HCT116 (cell line): Measurements from ENCODE around the gene FREM1. TPM values are rescaled to one million over a fixed set of nuclear protein-coding genes. Genes with fewer than 3 reads are reported as not detected.

ENCODE experiments used
- ATAC-seq: fragments of 200-7000 bp; cut with Tn5 transposase; 2 replicates; pipeline ENCODE4 v1.9.1; 2020; ENCODE audit warnings: mild to moderate bottlenecking, moderate library complexity
- BruUV-seq: library from RNA; stranded (reverse); fragments of 400-500 nt; replicated peaks from 2 replicates; lab custom pipeline; 2021; lab: Mats Ljungman, UMichigan
- CTCF ChIA-PET: fragments of 300-600 bp; sonication (Branson Sonifier 250); formaldehyde crosslinking; loops from one replicate; lab custom pipeline; 2021; ENCODE audit warnings: antibody characterized with exemption; lab: Charles Lee
- POLR2A ChIA-PET: fragments of 300-600, 350-600 bp; sonication (Branson Sonifier 250); formaldehyde crosslinking; loops from one replicate; lab custom pipeline; 2021; ENCODE audit warnings: antibody characterized with exemption; lab: Charles Lee
- RAD21 ChIA-PET, 2 experiments: fragments of 300-600 bp; sonication (Branson Sonifier 250); formaldehyde crosslinking; loops; one replicate each; lab custom pipeline; 2023; ENCODE audit warnings: low total read pairs in 2 of 2; ENCODE audit not compliant: uncharacterized antibody in 2 of 2, unreplicated experiment in 2 of 2, low non-redundant PET in 1 of 2; lab: Charles Lee
- DNase-seq: peaks from one replicate; pipeline ENCODE4 v3.0.0-alpha.2; 2010; ENCODE audit warnings: low read depth, low spot score
- H2AFZ ChIP-seq: fragments of 200-600 bp; shearing (Covaris generic), sonication (generic); 2 replicates; pipeline ENCODE4 v1.6.1; 2017; ENCODE audit warnings: low read depth, mixed run types, mixed read lengths, antibody characterized with exemption, low read length; ENCODE audit not compliant: poor library complexity, severe bottlenecking
- H3K27ac ChIP-seq: 2 replicates; pipeline ENCODE4 v1.5.1; 2012; ENCODE audit warnings: low read depth, low read length
- H3K27me3 ChIP-seq: fragments of 200-600 bp; sonication (generic); 2 replicates; pipeline ENCODE4 v1.6.1; 2016; ENCODE audit warnings: mixed run types, low read length, mixed read lengths; ENCODE audit not compliant: insufficient read depth
- H3K36me3 ChIP-seq, 2 experiments: fragments of 200-500 bp in 1 of 2; fragments of 200-600 bp in 1 of 2; sonication (Bioruptor generic) in 1 of 2; sonication (generic) in 1 of 2; 2 replicates each; pipeline versions ENCODE4 v1.5.1 to v1.6.1; 2014 to 2016; ENCODE audit warnings: low read length in 2 of 2, inconsistent platforms in 1 of 2, mixed read lengths in 1 of 2, mixed run types in 1 of 2; ENCODE audit not compliant: insufficient read depth in 2 of 2, control insufficient read depth in 1 of 2
- H3K4me1 ChIP-seq, 2 experiments: fragments of 200-600 bp in 1 of 2; sonication (generic) in 1 of 2; 2 replicates each; pipeline versions ENCODE4 v1.5.1 to v1.6.1; 2012 to 2017; ENCODE audit warnings: low read length in 2 of 2, inconsistent platforms in 1 of 2, mild to moderate bottlenecking in 1 of 2, mixed read lengths in 1 of 2, mixed run types in 1 of 2, moderate library complexity in 1 of 2; ENCODE audit not compliant: insufficient read depth in 2 of 2, control insufficient read depth in 1 of 2
- H3K4me2 ChIP-seq: fragments of 200-600 bp; sonication (generic); 2 replicates; pipeline ENCODE4 v1.6.1; 2017; ENCODE audit warnings: mixed run types, low read length, mixed read lengths
- H3K4me3 ChIP-seq, 2 experiments: fragments of 200-600 bp in 1 of 2; sonication (generic) in 1 of 2; replicated peaks in 1 of 2; 2 replicates each; pipeline ENCODE4 v1.5.1; 2011 to 2016; ENCODE audit warnings: low read length in 2 of 2, control low read depth in 1 of 2, low read depth in 1 of 2, mild to moderate bottlenecking in 1 of 2, mixed read lengths in 1 of 2, mixed run types in 1 of 2
- H3K79me2 ChIP-seq: fragments of 200-600 bp; sonication (generic); 2 replicates; pipeline ENCODE4 v1.6.1; 2017; ENCODE audit warnings: mild to moderate bottlenecking, mixed run types, low read length, moderate library complexity, mixed read lengths; ENCODE audit not compliant: insufficient read depth
- H3K9ac ChIP-seq: fragments of 200-600 bp; sonication (generic); 2 replicates; pipeline ENCODE4 v1.6.1; 2016; ENCODE audit warnings: low read length, mixed read lengths
- H3K9me2 ChIP-seq: fragments of 200-600 bp; sonication (generic), shearing (Covaris generic); 2 replicates; pipeline ENCODE4 v1.6.1; 2017; ENCODE audit warnings: mixed run types, mild to moderate bottlenecking, moderate library complexity; ENCODE audit not compliant: insufficient read depth
- H3K9me3 ChIP-seq, 2 experiments: fragments of 200-500 bp in 1 of 2; fragments of 200-600 bp in 1 of 2; sonication (Bioruptor generic) in 1 of 2; sonication (generic) in 1 of 2; 2 replicates each; pipeline ENCODE4 v1.6.1; 2014 to 2017; ENCODE audit warnings: low read length in 2 of 2, mixed read lengths in 2 of 2, inconsistent platforms in 1 of 2, low read depth in 1 of 2, mild to moderate bottlenecking in 1 of 2, mixed run types in 1 of 2, moderate library complexity in 1 of 2; ENCODE audit not compliant: control insufficient read depth in 1 of 2, insufficient read depth in 1 of 2
- H4K20me1 ChIP-seq: fragments of 200-600 bp; sonication (generic), shearing (Covaris generic); 2 replicates; pipeline ENCODE4 v1.6.1; 2017; ENCODE audit warnings: mixed run types, mild to moderate bottlenecking, moderate library complexity; ENCODE audit not compliant: insufficient read depth
- CTCF ChIP-seq, 3 experiments: fragments of 200-600 bp in 1 of 3; sonication (generic) in 1 of 3; IDR thresholded peaks in 2 of 3; conservative IDR thresholded peaks in 1 of 3; 2 replicates each; pipeline ENCODE4 v1.5.1; 2012 to 2017; ENCODE audit warnings: low read depth in 2 of 3, low read length in 2 of 3, antibody characterized with exemption in 1 of 3, borderline replicate concordance in 1 of 3, control low read depth in 1 of 3, mild to moderate bottlenecking in 1 of 3, mixed read lengths in 1 of 3, mixed run types in 1 of 3, moderate library complexity in 1 of 3; ENCODE audit not compliant: insufficient read depth in 1 of 3
- ELF1 ChIP-seq: IDR thresholded peaks from 2 replicates; pipeline ENCODE4 v1.6.1; 2012; ENCODE audit warnings: low read depth, borderline replicate concordance
- EZH2 ChIP-seq: fragments of 200-600 bp; sonication (generic); IDR thresholded peaks from 2 replicates; pipeline ENCODE4 v1.6.1; 2017; ENCODE audit warnings: antibody characterized with exemption, mixed run types
- POLR2A ChIP-seq: IDR thresholded peaks from 2 replicates; pipeline ENCODE4 v1.7.0; 2011; ENCODE audit warnings: borderline replicate concordance; ENCODE audit not compliant: insufficient read depth, insufficient read length; ENCODE audit errors: extremely low read depth
- POLR2AphosphoS5 ChIP-seq: IDR thresholded peaks from 2 replicates; pipeline ENCODE4 v1.6.1; 2011; ENCODE audit warnings: mild to moderate bottlenecking, low read depth, low read length, moderate library complexity
- SRF ChIP-seq: IDR thresholded peaks from 2 replicates; pipeline ENCODE4 v1.6.1; 2012; ENCODE audit warnings: low read depth
- TCF7L2 ChIP-seq: IDR thresholded peaks from 2 replicates; pipeline ENCODE4 v1.7.0; 2011; ENCODE audit warnings: borderline replicate concordance, inconsistent platforms; ENCODE audit not compliant: insufficient read depth, insufficient read length; ENCODE audit errors: extremely low read depth
- ZFX ChIP-seq: fragments of 450-650 bp; IDR thresholded peaks from 2 replicates; pipeline ENCODE4 v1.6.1; 2017
- intact Hi-C: fragments of 100-400 bp; cut with micrococcal nuclease; formaldehyde crosslinking; loops from 2 replicates; pipeline ENCODE4 v1.10.0; 2022
- total RNA-seq: library from RNA; stranded (reverse); gene quantifications from one replicate; pipeline ENCODE4 v1.2.1, GENCODE V29; 2021; ENCODE audit not compliant: unreplicated experiment
- TF ChIP-seq, protein P1 (sequence below): IDR thresholded peaks from 2 replicates; pipeline ENCODE4 v1.6.1; 2011; ENCODE audit warnings: mild to moderate bottlenecking, low read length, moderate library complexity; ENCODE audit not compliant: insufficient replicate concordance; ENCODE audit errors: extremely low read depth

The FREM1 gene
- total RNA-seq, 1 experiment from 2014 or later: 0.12 TPM

DNA sequence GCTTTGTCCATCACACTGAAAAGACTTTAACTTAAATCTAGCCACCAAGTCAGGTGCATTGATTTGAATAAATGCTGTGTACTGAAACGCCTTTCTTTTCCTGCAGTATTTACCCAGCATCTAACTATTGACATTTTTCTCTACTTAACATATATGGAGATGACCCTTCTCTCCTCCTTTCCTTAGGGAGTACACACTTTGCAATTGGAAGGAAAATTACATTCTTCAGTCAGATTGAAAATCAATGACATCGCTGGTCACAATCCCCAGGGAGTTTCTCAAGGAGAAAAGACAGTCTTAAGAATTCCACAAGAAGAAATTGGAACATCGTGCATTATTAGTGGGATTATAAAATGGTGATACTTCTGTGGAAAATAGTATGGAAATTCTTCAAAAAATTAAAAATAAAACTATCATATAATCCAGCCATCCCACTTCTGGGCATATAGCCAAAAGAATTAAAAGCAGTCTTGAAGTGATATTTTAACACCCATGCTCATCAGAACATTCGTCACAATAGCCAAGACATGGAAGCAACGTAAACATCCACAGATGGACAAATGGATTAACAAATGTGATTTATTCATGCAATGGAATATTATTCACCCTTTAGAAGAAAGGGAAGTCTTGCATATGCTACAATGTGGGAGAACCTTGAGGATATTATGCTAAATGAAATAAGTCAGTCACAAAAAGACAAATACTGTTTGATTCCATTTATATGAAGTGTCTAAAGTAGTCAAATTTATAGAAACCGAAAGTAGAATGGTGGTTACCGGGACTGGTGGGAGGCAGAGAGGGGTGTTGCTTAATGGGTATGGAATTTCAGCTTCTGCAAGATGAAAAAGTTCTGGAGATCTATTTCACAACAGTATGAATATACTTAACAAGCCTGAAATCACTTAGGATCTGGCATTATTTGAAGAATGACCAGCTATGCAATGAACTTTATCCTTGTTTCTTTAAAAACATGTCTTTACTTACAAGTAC is 14.3 kb upstream of the FREM1 start:
- RAD21 ChIA-PET: no interaction called here
- CTCF ChIA-PET: no interaction called here
- no peak for DNase-seq
- H3K4me1 ChIP-seq: no peaks in the 10 kb centered on the region
- POLR2A ChIA-PET: no interaction called here
- BruUV-seq: no TSS peak
- intact Hi-C loops: no loop called here
- no peak for ATAC-seq
- H3K36me3 ChIP-seq: no peaks in the 10 kb centered on the region
- H3K9me2 ChIP-seq: no peaks in the 10 kb centered on the region
- H3K9ac ChIP-seq: no peak overlapping the region
- TF ChIP-seq POLR2A: no peak
- TF ChIP-seq, protein P1, sequence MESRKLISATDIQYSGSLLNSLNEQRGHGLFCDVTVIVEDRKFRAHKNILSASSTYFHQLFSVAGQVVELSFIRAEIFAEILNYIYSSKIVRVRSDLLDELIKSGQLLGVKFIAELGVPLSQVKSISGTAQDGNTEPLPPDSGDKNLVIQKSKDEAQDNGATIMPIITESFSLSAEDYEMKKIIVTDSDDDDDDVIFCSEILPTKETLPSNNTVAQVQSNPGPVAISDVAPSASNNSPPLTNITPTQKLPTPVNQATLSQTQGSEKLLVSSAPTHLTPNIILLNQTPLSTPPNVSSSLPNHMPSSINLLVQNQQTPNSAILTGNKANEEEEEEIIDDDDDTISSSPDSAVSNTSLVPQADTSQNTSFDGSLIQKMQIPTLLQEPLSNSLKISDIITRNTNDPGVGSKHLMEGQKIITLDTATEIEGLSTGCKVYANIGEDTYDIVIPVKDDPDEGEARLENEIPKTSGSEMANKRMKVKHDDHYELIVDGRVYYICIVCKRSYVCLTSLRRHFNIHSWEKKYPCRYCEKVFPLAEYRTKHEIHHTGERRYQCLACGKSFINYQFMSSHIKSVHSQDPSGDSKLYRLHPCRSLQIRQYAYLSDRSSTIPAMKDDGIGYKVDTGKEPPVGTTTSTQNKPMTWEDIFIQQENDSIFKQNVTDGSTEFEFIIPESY: no peak
- no peak for TF ChIP-seq CTCF (IDR thresholded peaks at IDR 0.05 in 2 of 3, conservative IDR thresholded peaks at IDR 0.05 in 1 of 3; ENCODE audit: borderline replicate concordance in 1 of 3, insufficient read depth in 1 of 3, low read depth in 2 of 3, low read length in 2 of 3)
- no peak for TF ChIP-seq SRF
- no peak for TF ChIP-seq TCF7L2
- no peak for TF ChIP-seq ELF1
- TF ChIP-seq EZH2: no peak
- TF ChIP-seq POLR2AphosphoS5: no peak
- no peak for TF ChIP-seq ZFX
- H2AFZ ChIP-seq: no peak overlapping the region
- H4K20me1 ChIP-seq: no peaks in the 10 kb centered on the region
- no peak overlapping the region for H3K27ac ChIP-seq
- no peak overlapping the region for H3K4me3 ChIP-seq
- H3K4me2 ChIP-seq: no peak overlapping the region
- H3K27me3 ChIP-seq: 0 out of 2 replicates have a peak, but pooled peaks cover 5% of the 10 kb centered on the region
- no peaks in the 10 kb centered on the region for H3K79me2 ChIP-seq
- no peaks in the 10 kb centered on the region for H3K9me3 ChIP-seq
